WERI-Rb-1 (cell line): ENCODE results near the gene GPI.
A peak's percentile ranks its signal among the peaks of the same experiment; 100 is the strongest.

Source experiments
- DNase-seq: peaks from one replicate; pipeline ENCODE4 v3.0.0-alpha.2; 2020
- H3K27ac ChIP-seq: fragments of 250-450 bp; sonication (Bioruptor Pico); 2 replicates; pipeline ENCODE4 v1.5.1; 2020; ENCODE audit warnings: mild to moderate bottlenecking, moderate library complexity
- H3K27me3 ChIP-seq: fragments of 250-450 bp; sonication (Bioruptor Pico); 2 replicates; pipeline ENCODE4 v1.5.1; 2021; ENCODE audit warnings: mild to moderate bottlenecking, low read depth, moderate library complexity; ENCODE audit not compliant: insufficient read depth, severe bottlenecking
- H3K36me3 ChIP-seq: fragments of 250-450 bp; sonication (Bioruptor Pico); 2 replicates; pipeline ENCODE4 v1.5.1; 2020; ENCODE audit warnings: mild to moderate bottlenecking, moderate library complexity
- H3K4me3 ChIP-seq: 2 replicates; pipeline ENCODE4 v1.5.1; 2011; ENCODE audit warnings: low read depth, mild to moderate bottlenecking, control low read depth, low read length
- H3K9me3 ChIP-seq: fragments of 250-450 bp; sonication (Bioruptor Pico); 2 replicates; pipeline ENCODE4 v1.5.1; 2021; ENCODE audit warnings: mild to moderate bottlenecking, moderate library complexity; ENCODE audit not compliant: severe bottlenecking
- CTCF ChIP-seq: IDR thresholded peaks from 2 replicates; pipeline ENCODE4 v1.5.1; 2011; ENCODE audit warnings: low read depth, mild to moderate bottlenecking, control low read depth, inconsistent platforms, low read length

The GPI gene

GRCh38 chr19:34428549-34429285 is 63.7 kb downstream of the GPI start:
- H3K4me3 ChIP-seq, result peak overlapping the region; percentile 74
- DNase-seq, result peak; percentile 15

GRCh38 chr19:34429553-34429952 is 64.6 kb downstream of the GPI start:
- TF ChIP-seq CTCF, result no peak
- H3K27me3 ChIP-seq, result no peaks in the 10 kb centered on the region
- H3K9me3 ChIP-seq, result no peaks in the 10 kb centered on the region
- peaks cover 64% of the 10 kb centered on the region for H3K36me3 ChIP-seq
- H3K4me3 ChIP-seq, result peak overlapping the region; percentile 74
- DNase-seq, result no peak
- H3K27ac ChIP-seq, result no peak overlapping the region

More at GRCh38 chr19:34428549-34429285, 63.7 kb downstream of the GPI start:
- H3K9me3 ChIP-seq, result no peaks in the 10 kb centered on the region
- H3K27me3 ChIP-seq, result no peaks in the 10 kb centered on the region
- peaks cover 60% of the 10 kb centered on the region for H3K36me3 ChIP-seq
- H3K27ac ChIP-seq, result peak overlapping the region; percentile 94
- no peak for TF ChIP-seq CTCF

GRCh38 chr19:34430738-34431625 is 66.0 kb downstream of the GPI start:
- H3K27me3 ChIP-seq, result no peaks in the 10 kb centered on the region
- H3K9me3 ChIP-seq, result no peaks in the 10 kb centered on the region
- peak; percentile 62 for TF ChIP-seq CTCF
- peaks cover 75% of the 10 kb centered on the region for H3K36me3 ChIP-seq
- no peak overlapping the region for H3K27ac ChIP-seq
- DNase-seq, result peak; percentile 21
- H3K4me3 ChIP-seq, result no peak overlapping the region

- Histone ChIP-seq H3K27me3 (no peaks in the 10 kb centered on the region), H3K9me3 (no peaks in the 10 kb centered on the region), H3K36me3 (peaks cover 80% of the 10 kb centered on the region), H3K27ac (no peak overlapping the region), H3K4me3 (no peak overlapping the region)
- no peak for TF ChIP-seq CTCF
- DNase-seq, result no peak
Observed at GRCh38 chr19:34431681-34432402, 66.8 kb downstream of the GPI start.

GRCh38 chr19:34432797-34433196 is 67.8 kb downstream of the GPI start:
- Histone ChIP-seq H3K4me3 (no peak overlapping the region), H3K9me3 (no peaks in the 10 kb centered on the region), H3K27me3 (no peaks in the 10 kb centered on the region), H3K36me3 (peaks cover 90% of the 10 kb centered on the region), H3K27ac (no peak overlapping the region)
- no peak for TF ChIP-seq CTCF
- DNase-seq, result no peak
